ENCODE data around the gene USP36. TPM values are rescaled to one million over a fixed set of nuclear protein-coding genes. Genes with fewer than 3 reads are reported as not detected.
A peak's percentile ranks its signal among the peaks of the same experiment; 100 is the strongest.

The USP36 gene
- total RNA-seq, 1 donor from 2014 or later: 36.4 TPM

- H3K4me3 ChIP-seq (ENCODE audit: low read depth, low read length): no peak overlapping the region
- DNase-seq (ENCODE audit: low read depth): no peak
- TF ChIP-seq, protein P1, sequence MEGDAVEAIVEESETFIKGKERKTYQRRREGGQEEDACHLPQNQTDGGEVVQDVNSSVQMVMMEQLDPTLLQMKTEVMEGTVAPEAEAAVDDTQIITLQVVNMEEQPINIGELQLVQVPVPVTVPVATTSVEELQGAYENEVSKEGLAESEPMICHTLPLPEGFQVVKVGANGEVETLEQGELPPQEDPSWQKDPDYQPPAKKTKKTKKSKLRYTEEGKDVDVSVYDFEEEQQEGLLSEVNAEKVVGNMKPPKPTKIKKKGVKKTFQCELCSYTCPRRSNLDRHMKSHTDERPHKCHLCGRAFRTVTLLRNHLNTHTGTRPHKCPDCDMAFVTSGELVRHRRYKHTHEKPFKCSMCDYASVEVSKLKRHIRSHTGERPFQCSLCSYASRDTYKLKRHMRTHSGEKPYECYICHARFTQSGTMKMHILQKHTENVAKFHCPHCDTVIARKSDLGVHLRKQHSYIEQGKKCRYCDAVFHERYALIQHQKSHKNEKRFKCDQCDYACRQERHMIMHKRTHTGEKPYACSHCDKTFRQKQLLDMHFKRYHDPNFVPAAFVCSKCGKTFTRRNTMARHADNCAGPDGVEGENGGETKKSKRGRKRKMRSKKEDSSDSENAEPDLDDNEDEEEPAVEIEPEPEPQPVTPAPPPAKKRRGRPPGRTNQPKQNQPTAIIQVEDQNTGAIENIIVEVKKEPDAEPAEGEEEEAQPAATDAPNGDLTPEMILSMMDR (conservative IDR thresholded peaks at IDR 0.05; ENCODE audit: low read depth, low read length): no peak
Measured at GRCh38 chr17:78847052-78847451, 6.4 kb upstream of the USP36 start.

GRCh38 chr17:78844301-78845005 is 3.8 kb upstream of the USP36 start:
- TF ChIP-seq, protein P1 (conservative IDR thresholded peaks at IDR 0.05; ENCODE audit: low read depth, low read length): no peak
- no peak overlapping the region for H3K4me3 ChIP-seq (ENCODE audit: low read depth, low read length)
- no peak for DNase-seq (ENCODE audit: low read depth)

DNA sequence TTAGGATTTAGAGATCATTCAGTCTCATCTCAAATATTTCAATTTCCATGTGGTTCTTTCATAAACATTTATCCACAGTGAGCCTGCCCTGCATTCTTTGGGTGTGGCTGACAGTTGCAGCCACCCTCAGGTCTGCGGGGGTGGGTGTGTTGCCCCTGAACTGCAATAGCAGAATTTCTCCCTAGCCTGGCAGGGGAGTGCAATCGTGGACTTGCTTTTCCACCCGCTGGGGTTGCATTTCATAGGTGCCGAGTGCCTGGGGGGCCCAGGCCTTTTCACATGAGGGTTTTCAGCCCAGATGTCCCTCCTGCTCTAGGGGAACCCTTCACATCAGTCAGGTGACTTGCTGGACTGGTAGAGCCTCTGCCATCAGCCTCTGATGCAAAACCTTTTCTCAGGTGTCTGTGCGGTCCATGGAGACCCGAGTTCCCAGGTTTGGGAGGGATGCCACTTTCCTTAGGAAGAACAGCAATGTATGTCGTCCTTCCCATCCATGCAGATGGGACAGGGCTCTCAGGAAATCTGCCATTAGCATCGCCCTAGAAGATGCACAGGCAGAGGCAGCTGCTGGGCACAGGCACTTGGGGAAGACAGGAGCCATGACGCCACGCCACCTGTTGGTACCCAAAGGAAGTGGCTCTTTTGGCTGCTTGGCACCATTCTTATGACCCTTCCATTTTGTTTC is 2.4 kb upstream of the USP36 start:
- TF ChIP-seq, protein P1 (conservative IDR thresholded peaks at IDR 0.05; ENCODE audit: low read depth, low read length): peak; percentile 61
- DNase-seq (ENCODE audit: low read depth): no peak
- H3K4me3 ChIP-seq (ENCODE audit: low read depth, low read length): no peak overlapping the region

- peak overlapping the region; percentile 93 for H3K4me3 ChIP-seq (ENCODE audit: low read depth, low read length)
- no peak for DNase-seq (ENCODE audit: low read depth)
- TF ChIP-seq, protein P1 (conservative IDR thresholded peaks at IDR 0.05; ENCODE audit: low read depth, low read length): no peak
Measured at GRCh38 chr17:78840530-78840779, 159 bp downstream of the USP36 start.

DNA sequence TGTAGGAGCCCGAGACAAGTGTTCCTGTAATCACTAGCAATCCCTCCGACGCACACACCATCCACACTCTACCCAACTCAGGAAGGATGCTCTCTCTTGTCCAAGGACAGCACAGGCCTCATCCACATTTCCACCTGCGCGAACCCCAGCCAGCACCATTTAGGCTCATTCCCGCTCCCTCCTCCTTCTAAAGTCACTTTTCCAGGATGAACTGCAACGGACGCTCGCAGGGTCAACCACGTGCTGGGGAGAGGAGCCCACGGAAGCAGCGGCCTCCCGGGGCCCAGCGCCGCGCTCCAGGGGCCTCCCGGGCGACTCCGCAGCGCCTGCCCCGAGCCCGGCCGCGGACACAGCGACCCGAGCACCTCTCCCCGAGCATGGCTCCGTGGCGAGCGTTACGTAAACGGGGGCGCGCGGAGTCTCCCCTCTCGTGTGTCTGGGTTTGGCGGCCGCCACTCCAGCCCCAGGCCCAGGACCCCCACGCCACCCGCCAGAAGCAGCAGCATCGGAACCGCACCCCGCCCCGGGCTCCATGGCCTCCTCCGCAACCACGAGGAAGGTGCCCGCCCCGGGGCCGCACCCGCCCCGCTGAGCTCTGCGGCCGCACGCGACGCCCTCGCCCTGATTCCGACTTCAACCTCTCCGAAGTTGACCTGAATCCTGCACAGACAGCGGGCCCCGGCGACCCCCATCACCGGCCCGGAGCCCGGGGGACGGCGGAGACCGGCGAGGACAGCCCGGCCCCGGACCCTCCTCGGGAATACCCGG is 668 bp downstream of the USP36 start:
- TF ChIP-seq, protein P1 (conservative IDR thresholded peaks at IDR 0.05; ENCODE audit: low read depth, low read length): no peak
- no peak for DNase-seq (ENCODE audit: low read depth)
- peak overlapping the region; percentile 93 for H3K4me3 ChIP-seq (ENCODE audit: low read depth, low read length)

GRCh38 chr17:78839235-78839761 is 1.3 kb downstream of the USP36 start:
- TF ChIP-seq, protein P1 (conservative IDR thresholded peaks at IDR 0.05; ENCODE audit: low read depth, low read length): no peak
- peak overlapping the region; percentile 93 for H3K4me3 ChIP-seq (ENCODE audit: low read depth, low read length)
- DNase-seq (ENCODE audit: low read depth): no peak

All from epithelial cell of proximal tubule (primary cell).